Tibial nerve (tissue), 4 donors: ENCODE data around the gene NEK11. TPM values are rescaled to one million over a fixed set of nuclear protein-coding genes. Genes with fewer than 3 reads are reported as not detected.

ENCODE experiments used
- DNase-seq, 2 donors: peaks; one replicate each; pipeline ENCODE4 v3.0.0-alpha.2; 2019; ENCODE audit warnings: low spot score in 2 of 2
- H3K27ac ChIP-seq, 4 donors: fragments of 200-600 bp; sonication (generic) in 3 of 4; one replicate each; pipeline ENCODE4 v1.5.1; 2017 to 2019; ENCODE audit warnings: mild to moderate bottlenecking in 1 of 4
- H3K27me3 ChIP-seq, 2 donors: fragments of 200-600 bp; sonication (generic) in 1 of 2; one replicate each; pipeline versions ENCODE4 v1.5.1 to v1.6.0; 2017 to 2019
- H3K36me3 ChIP-seq, 3 donors: fragments of 200-600 bp; sonication (generic); one replicate each; pipeline ENCODE4 v1.5.1; 2018 to 2019
- H3K4me1 ChIP-seq, 4 donors: fragments of 200-600 bp; sonication (generic) in 3 of 4; one replicate each; pipeline ENCODE4 v1.5.1; 2017 to 2019
- H3K4me3 ChIP-seq, 4 donors: fragments of 200-600 bp; sonication (generic) in 3 of 4; one replicate each; pipeline ENCODE4 v1.5.1; 2017 to 2019; ENCODE audit warnings: mild to moderate bottlenecking in 1 of 4, moderate library complexity in 1 of 4
- H3K9me3 ChIP-seq, 4 donors: fragments of 200-600 bp; sonication (generic) in 3 of 4; one replicate each; pipeline ENCODE4 v1.5.1; 2017 to 2019
- EP300 ChIP-seq, 2 donors: sonication (generic); formaldehyde crosslinking; IDR thresholded peaks; one replicate each; pipeline ENCODE4 v1.6.1; 2017; ENCODE audit warnings: antibody characterized with exemption in 2 of 2, mild to moderate bottlenecking in 1 of 2
- POLR2A ChIP-seq, 2 donors: fragments of 450-650 bp; IDR thresholded peaks; one replicate each; pipeline ENCODE4 v1.6.1; 2017; ENCODE audit warnings: antibody characterized with exemption in 2 of 2, mild to moderate bottlenecking in 2 of 2, moderate library complexity in 2 of 2
- WGBS, 2 donors: methylation state at CpG; one replicate each; pipeline ENCODE4 v1.1.5; 2018; 5-methylcytosine and 5-hydroxymethylcytosine counted together
- total RNA-seq, 4 donors: library from RNA; depleted of rRNA; stranded (reverse); fragments of >200 nt; gene quantifications; one replicate each; pipeline ENCODE4 v1.1.0, GENCODE V29; 2016
- TF ChIP-seq, protein P1 (sequence below), 5 experiments: fragments of 200-600 bp in 3 of 5; fragments of 450-650 bp in 2 of 5; sonication (generic) in 3 of 5; IDR thresholded peaks; one replicate each; pipeline ENCODE4 v1.5.1; 2016 to 2019; ENCODE audit warnings: antibody characterized with exemption in 5 of 5, mild to moderate bottlenecking in 3 of 5, moderate library complexity in 2 of 5

The NEK11 gene
- total RNA-seq, 4 donors from 2014 or later = 7.0 to 32.8 (median 15.3) TPM

GRCh38 chr3:131194816-131195215, 168.1 kb downstream of the NEK11 start:
- WGBS, 2 donors = 89 to 91% methylated on average over 4 of the region's 4 CpGs
- no peak overlapping the region for H3K4me3 ChIP-seq
- no peaks in the 10 kb centered on the region for H3K4me1 ChIP-seq
- TF ChIP-seq EP300 (IDR thresholded peaks at IDR 0.05) = no peak
- TF ChIP-seq, protein P1, sequence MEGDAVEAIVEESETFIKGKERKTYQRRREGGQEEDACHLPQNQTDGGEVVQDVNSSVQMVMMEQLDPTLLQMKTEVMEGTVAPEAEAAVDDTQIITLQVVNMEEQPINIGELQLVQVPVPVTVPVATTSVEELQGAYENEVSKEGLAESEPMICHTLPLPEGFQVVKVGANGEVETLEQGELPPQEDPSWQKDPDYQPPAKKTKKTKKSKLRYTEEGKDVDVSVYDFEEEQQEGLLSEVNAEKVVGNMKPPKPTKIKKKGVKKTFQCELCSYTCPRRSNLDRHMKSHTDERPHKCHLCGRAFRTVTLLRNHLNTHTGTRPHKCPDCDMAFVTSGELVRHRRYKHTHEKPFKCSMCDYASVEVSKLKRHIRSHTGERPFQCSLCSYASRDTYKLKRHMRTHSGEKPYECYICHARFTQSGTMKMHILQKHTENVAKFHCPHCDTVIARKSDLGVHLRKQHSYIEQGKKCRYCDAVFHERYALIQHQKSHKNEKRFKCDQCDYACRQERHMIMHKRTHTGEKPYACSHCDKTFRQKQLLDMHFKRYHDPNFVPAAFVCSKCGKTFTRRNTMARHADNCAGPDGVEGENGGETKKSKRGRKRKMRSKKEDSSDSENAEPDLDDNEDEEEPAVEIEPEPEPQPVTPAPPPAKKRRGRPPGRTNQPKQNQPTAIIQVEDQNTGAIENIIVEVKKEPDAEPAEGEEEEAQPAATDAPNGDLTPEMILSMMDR (IDR thresholded peaks at IDR 0.05) = no peak
- TF ChIP-seq POLR2A (IDR thresholded peaks at IDR 0.05) = no peak
- peaks cover 0 to 9% (median 0%) of the 10 kb centered on the region in 3 donors for H3K36me3 ChIP-seq
- H3K9me3 ChIP-seq = no peaks in the 10 kb centered on the region
- H3K27ac ChIP-seq = no peak overlapping the region
- no peak for DNase-seq
- H3K27me3 ChIP-seq = no peaks in the 10 kb centered on the region

DNA sequence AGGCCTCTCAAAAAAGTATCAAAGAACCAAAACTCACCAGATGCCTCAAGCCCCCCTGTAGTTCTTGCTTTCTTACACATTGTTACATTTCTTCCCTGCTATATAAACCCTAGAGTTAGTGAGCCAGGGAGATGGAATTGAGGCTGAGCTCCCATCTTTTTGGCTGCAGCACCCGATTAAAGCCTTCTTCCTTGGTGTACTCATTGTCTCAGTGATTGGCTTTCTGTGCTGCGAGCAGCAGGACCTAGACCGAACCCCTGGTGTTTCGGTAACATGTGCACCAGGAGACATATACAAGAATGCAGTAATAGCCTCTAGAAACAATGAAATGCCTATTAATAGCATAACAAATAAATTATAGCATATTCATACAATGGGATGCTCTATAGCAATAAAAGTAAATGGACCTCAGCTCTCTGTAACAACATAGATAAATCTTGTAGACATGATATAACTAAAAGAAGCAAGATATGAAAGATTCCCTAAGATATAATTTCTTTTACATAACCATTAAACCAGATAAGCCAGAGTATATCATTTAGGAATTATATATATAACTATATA, 174.0 kb downstream of the NEK11 start:
- no peak overlapping the region for H3K4me3 ChIP-seq
- 97% methylated on average over 4 of the region's 4 CpGs for WGBS, 2 donors
- H3K27me3 ChIP-seq = no peaks in the 10 kb centered on the region
- H3K9me3 ChIP-seq = peaks cover 0 to 12% (median 0%) of the 10 kb centered on the region in 4 donors
- no peak overlapping the region for H3K27ac ChIP-seq
- no peak for DNase-seq
- TF ChIP-seq, protein P1 (IDR thresholded peaks at IDR 0.05) = no peak
- TF ChIP-seq EP300 (IDR thresholded peaks at IDR 0.05) = no peak
- no peak for TF ChIP-seq POLR2A (IDR thresholded peaks at IDR 0.05)
- no peaks in the 10 kb centered on the region for H3K4me1 ChIP-seq
- H3K36me3 ChIP-seq = peaks cover 0 to 10% (median 0%) of the 10 kb centered on the region in 3 donors

- no peaks in the 10 kb centered on the region for H3K9me3 ChIP-seq
- no peak for DNase-seq
- no peaks in the 10 kb centered on the region for H3K27me3 ChIP-seq
- 65 to 88% methylated on average over 1 of the region's 1 CpG for WGBS, 2 donors
- peaks cover 0 to 13% (median 0%) of the 10 kb centered on the region in 4 donors for H3K4me1 ChIP-seq
- peak overlapping the region in 1 of 4 donors; percentile 84 for H3K27ac ChIP-seq
- H3K36me3 ChIP-seq = peaks cover 0 to 6% (median 0%) of the 10 kb centered on the region in 3 donors
- no peak overlapping the region for H3K4me3 ChIP-seq
- TF ChIP-seq, protein P1 (IDR thresholded peaks at IDR 0.05) = no peak
- no peak for TF ChIP-seq EP300 (IDR thresholded peaks at IDR 0.05)
These were observed 189.7 kb downstream of the NEK11 start for GRCh38 chr3:131216330-131216729.

- 40 to 44% methylated on average over 6 of the region's 6 CpGs for WGBS, 2 donors
- Histone ChIP-seq H3K27ac (peak overlapping the region in 1 of 4 donors; percentile 84), H3K9me3 (no peaks in the 10 kb centered on the region)
These were observed 190.1 kb downstream of the NEK11 start for GRCh38 chr3:131216801-131217200.

DNA sequence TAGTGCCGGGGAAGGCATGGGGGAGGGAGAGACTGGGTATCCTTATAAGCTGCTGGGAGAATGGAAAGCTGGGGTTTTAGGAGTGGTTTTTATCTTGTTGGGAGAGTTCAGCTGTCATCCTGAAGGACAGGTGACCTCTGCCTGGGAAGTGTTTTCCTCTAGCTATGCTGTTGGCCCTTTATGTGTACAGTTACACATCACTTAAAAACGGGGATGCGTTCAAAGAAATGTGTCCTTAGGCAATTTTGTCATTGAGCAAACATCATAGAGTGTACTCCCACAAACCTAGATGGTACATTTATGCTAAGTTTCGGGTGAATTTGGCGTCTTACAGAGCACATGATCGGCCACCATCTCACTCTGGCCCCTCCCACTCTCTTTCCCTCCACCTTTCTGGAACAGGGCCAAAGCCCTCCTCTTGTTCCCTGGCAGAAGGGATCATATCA, 190.6 kb downstream of the NEK11 start:
- 74 to 79% methylated on average over 6 of the region's 6 CpGs for WGBS, 2 donors
- Histone ChIP-seq H3K27ac (peak overlapping the region in 1 of 4 donors; percentile 84), H3K27me3 (no peaks in the 10 kb centered on the region)

More at GRCh38 chr3:131216801-131217200, 190.1 kb downstream of the NEK11 start:
- no peak for DNase-seq
- H3K4me1 ChIP-seq = peaks cover 0 to 13% (median 0%) of the 10 kb centered on the region in 4 donors
- H3K4me3 ChIP-seq = no peak overlapping the region
- TF ChIP-seq, protein P1 (IDR thresholded peaks at IDR 0.05) = no peak
- TF ChIP-seq POLR2A (IDR thresholded peaks at IDR 0.05) (no peak), EP300 (IDR thresholded peaks at IDR 0.05) (no peak)
- H3K27me3 ChIP-seq = no peaks in the 10 kb centered on the region
- H3K36me3 ChIP-seq = peaks cover 0 to 6% (median 0%) of the 10 kb centered on the region in 3 donors

More for the DNA sequence above, 190.6 kb downstream of the NEK11 start:
- Histone ChIP-seq H3K36me3 (peaks cover 0 to 1% (median 0%) of the 10 kb centered on the region in 3 donors), H3K4me1 (peaks cover 0 to 13% (median 0%) of the 10 kb centered on the region in 4 donors), H3K9me3 (no peaks in the 10 kb centered on the region), H3K4me3 (no peak overlapping the region)
- TF ChIP-seq, protein P1 (IDR thresholded peaks at IDR 0.05) = no peak
- TF ChIP-seq POLR2A (IDR thresholded peaks at IDR 0.05) (no peak), EP300 (IDR thresholded peaks at IDR 0.05) (no peak)
- DNase-seq = no peak
